ENCODE data around the gene PGLYRP2.
A peak's percentile ranks its signal among the peaks of the same experiment; 100 is the strongest.

PGLYRP2 gene

DNA sequence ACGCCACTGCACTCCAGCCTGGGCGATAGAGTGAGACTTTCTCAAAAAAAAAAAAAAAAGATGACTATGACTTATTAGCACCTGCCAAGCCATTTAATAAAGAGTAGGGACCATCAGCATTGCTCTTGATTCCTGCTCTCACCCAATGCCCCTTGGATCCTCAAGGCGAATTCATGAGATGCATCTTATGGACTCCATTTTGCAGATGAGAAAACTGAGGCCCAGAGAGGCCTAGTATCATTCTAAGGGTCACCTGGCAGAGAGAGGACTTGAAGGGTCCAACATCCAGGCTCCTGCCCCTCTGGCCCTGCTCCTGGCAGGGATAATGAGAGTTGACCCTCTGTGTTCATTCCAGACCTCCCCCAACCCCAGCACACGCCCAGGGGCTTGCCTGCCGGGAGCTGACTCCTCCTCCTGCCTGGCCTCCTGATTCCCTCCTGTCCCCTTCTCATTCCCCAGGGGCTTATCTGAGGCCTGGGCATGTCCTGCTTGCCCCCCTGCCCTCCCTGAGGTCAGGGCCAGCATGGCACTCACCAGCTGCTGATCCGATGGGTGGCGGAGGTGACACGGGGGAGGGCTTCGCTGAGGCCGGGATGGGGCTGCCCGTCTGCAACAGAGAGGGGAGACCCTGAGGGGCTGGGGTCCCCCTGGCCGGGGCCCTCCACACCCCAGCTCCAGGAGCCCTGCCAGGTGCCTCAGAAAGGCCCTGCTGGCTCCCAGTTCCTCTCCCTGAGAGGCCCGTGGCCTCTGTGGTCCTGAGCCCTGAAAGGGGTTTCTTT lies 37.0 kb downstream of the PGLYRP2 start:
- peaks cover 1% of the 10 kb centered on the region for H3K79me1 ChIP-seq (ENCODE audit: low read depth, low read length)
- H3K23ac ChIP-seq (ENCODE audit: low read depth, low read length, poor library complexity), result peak overlapping the region; percentile 10
- H4K8ac ChIP-seq (ENCODE audit: low read depth, low read length), result no peak overlapping the region
- no peak overlapping the region for H2BK12ac ChIP-seq (ENCODE audit: low read length)
- H2BK15ac ChIP-seq (ENCODE audit: low read length), result no peak overlapping the region
- no peak overlapping the region for H3K27ac ChIP-seq (replicated peaks; ENCODE audit: low read length)
- no peak overlapping the region for H3K4me2 ChIP-seq (ENCODE audit: insufficient read depth, low read length, poor library complexity, severe bottlenecking)
- no peaks in the 10 kb centered on the region for H3K27me3 ChIP-seq (ENCODE audit: control insufficient read depth in 3 of 3, insufficient read depth in 3 of 3, low read depth in 1 of 3, low read length in 3 of 3)
- peak overlapping the region in 1 of 2 donors; percentile 63 for H3K4me3 ChIP-seq (ENCODE audit: low read length in 2 of 2)
- no peak overlapping the region for H3K14ac ChIP-seq (ENCODE audit: low read length)
- WGBS, 2 donors (ENCODE audit: extremely low coverage in 2 of 2, insufficient read length in 2 of 2, insufficient replicate concordance in 1 of 2), result no CpG with 5 or more reads among the region's 13 CpGs
- no peak for DNase-seq (ENCODE audit: low spot score)
- H3K18ac ChIP-seq (ENCODE audit: low read length), result peak overlapping the region; percentile 5
- H3K36me3 ChIP-seq (replicated peaks in 1 of 2; ENCODE audit: control insufficient read depth in 2 of 2, insufficient read depth in 2 of 2, low read length in 2 of 2), result peaks cover 2 to 4% of the 10 kb centered on the region in 2 donors
- no peak overlapping the region for H2BK120ac ChIP-seq (ENCODE audit: low read depth, low read length)
- peaks cover 0 to 3% of the 10 kb centered on the region in 2 donors for H3K4me1 ChIP-seq (ENCODE audit: control insufficient read depth in 2 of 2, insufficient read depth in 1 of 2, low read depth in 1 of 2, low read length in 2 of 2)
- H2AFZ ChIP-seq (ENCODE audit: low read length), result no peak overlapping the region
- no peak overlapping the region for H2BK5ac ChIP-seq (ENCODE audit: low read length)
- peak overlapping the region; percentile 58 for H2AK5ac ChIP-seq (ENCODE audit: low read depth, low read length)
- H4K91ac ChIP-seq (ENCODE audit: low read depth, low read length, poor library complexity), result no peak overlapping the region
- H3K9me3 ChIP-seq (replicated peaks in 1 of 2; ENCODE audit: control insufficient read depth in 2 of 2, insufficient read depth in 1 of 2, low read depth in 1 of 2, low read length in 2 of 2), result no peaks in the 10 kb centered on the region
- H3K9ac ChIP-seq (ENCODE audit: low read depth, low read length, poor library complexity), result no peak overlapping the region
- no peak overlapping the region for H3K4ac ChIP-seq (ENCODE audit: low read length)

- H2AK5ac ChIP-seq (ENCODE audit: low read depth, low read length), result no peak overlapping the region
- WGBS, 2 donors (ENCODE audit: extremely low coverage in 2 of 2, insufficient read length in 2 of 2, insufficient replicate concordance in 1 of 2), result no CpG with 5 or more reads among the region's 3 CpGs
- H3K4me1 ChIP-seq (ENCODE audit: control insufficient read depth in 2 of 2, insufficient read depth in 1 of 2, low read depth in 1 of 2, low read length in 2 of 2), result peaks cover 0 to 3% of the 10 kb centered on the region in 2 donors
- no peak overlapping the region for H3K27ac ChIP-seq (replicated peaks; ENCODE audit: low read length)
- H3K4me3 ChIP-seq (ENCODE audit: low read length in 2 of 2), result no peak overlapping the region
- H3K14ac ChIP-seq (ENCODE audit: low read length), result no peak overlapping the region
- H4K91ac ChIP-seq (ENCODE audit: low read depth, low read length, poor library complexity), result no peak overlapping the region
- no peak overlapping the region for H2BK120ac ChIP-seq (ENCODE audit: low read depth, low read length)
- H2BK5ac ChIP-seq (ENCODE audit: low read length), result no peak overlapping the region
- H3K27me3 ChIP-seq (ENCODE audit: control insufficient read depth in 3 of 3, insufficient read depth in 3 of 3, low read depth in 1 of 3, low read length in 3 of 3), result no peaks in the 10 kb centered on the region
- H3K9ac ChIP-seq (ENCODE audit: low read depth, low read length, poor library complexity), result no peak overlapping the region
- H2AFZ ChIP-seq (ENCODE audit: low read length), result no peak overlapping the region
- no peak overlapping the region for H3K4ac ChIP-seq (ENCODE audit: low read length)
- no peak overlapping the region for H3K23ac ChIP-seq (ENCODE audit: low read depth, low read length, poor library complexity)
- no peak overlapping the region for H3K4me2 ChIP-seq (ENCODE audit: insufficient read depth, low read length, poor library complexity, severe bottlenecking)
- DNase-seq (ENCODE audit: low spot score), result no peak
- H2BK15ac ChIP-seq (ENCODE audit: low read length), result no peak overlapping the region
- H3K9me3 ChIP-seq (replicated peaks in 1 of 2; ENCODE audit: control insufficient read depth in 2 of 2, insufficient read depth in 1 of 2, low read depth in 1 of 2, low read length in 2 of 2), result no peaks in the 10 kb centered on the region
- no peak overlapping the region for H3K18ac ChIP-seq (ENCODE audit: low read length)
- H3K36me3 ChIP-seq (replicated peaks in 1 of 2; ENCODE audit: control insufficient read depth in 2 of 2, insufficient read depth in 2 of 2, low read length in 2 of 2), result peaks cover 0 to 2% of the 10 kb centered on the region in 2 donors
- no peak overlapping the region for H4K8ac ChIP-seq (ENCODE audit: low read depth, low read length)
- peaks cover 1% of the 10 kb centered on the region for H3K79me1 ChIP-seq (ENCODE audit: low read depth, low read length)
- no peak overlapping the region for H2BK12ac ChIP-seq (ENCODE audit: low read length)
Observed at GRCh38 chr19:15441317-15441716, 38.0 kb downstream of the PGLYRP2 start.

- Histone ChIP-seq H3K4me1 (ENCODE audit: control insufficient read depth in 2 of 2, insufficient read depth in 1 of 2, low read depth in 1 of 2, low read length in 2 of 2) (peaks cover 0 to 3% of the 10 kb centered on the region in 2 donors), H2BK12ac (ENCODE audit: low read length) (no peak overlapping the region), H3K23ac (ENCODE audit: low read depth, low read length, poor library complexity) (no peak overlapping the region), H4K91ac (ENCODE audit: low read depth, low read length, poor library complexity) (no peak overlapping the region), H3K27me3 (ENCODE audit: control insufficient read depth in 3 of 3, insufficient read depth in 3 of 3, low read depth in 1 of 3, low read length in 3 of 3) (no peaks in the 10 kb centered on the region), H2AK5ac (ENCODE audit: low read depth, low read length) (no peak overlapping the region), H3K4ac (ENCODE audit: low read length) (no peak overlapping the region), H3K36me3 (replicated peaks in 1 of 2; ENCODE audit: control insufficient read depth in 2 of 2, insufficient read depth in 2 of 2, low read length in 2 of 2) (peaks cover 0 to 2% of the 10 kb centered on the region in 2 donors), H2AFZ (ENCODE audit: low read length) (no peak overlapping the region), H3K4me2 (ENCODE audit: insufficient read depth, low read length, poor library complexity, severe bottlenecking) (no peak overlapping the region), H3K9ac (ENCODE audit: low read depth, low read length, poor library complexity) (peak overlapping the region; percentile 38), H2BK120ac (ENCODE audit: low read depth, low read length) (no peak overlapping the region), H3K18ac (ENCODE audit: low read length) (peak overlapping the region; percentile 4), H3K9me3 (replicated peaks in 1 of 2; ENCODE audit: control insufficient read depth in 2 of 2, insufficient read depth in 1 of 2, low read depth in 1 of 2, low read length in 2 of 2) (no peaks in the 10 kb centered on the region), H4K8ac (ENCODE audit: low read depth, low read length) (no peak overlapping the region), H3K27ac (replicated peaks; ENCODE audit: low read length) (no peak overlapping the region), H3K79me1 (ENCODE audit: low read depth, low read length) (peaks cover 1% of the 10 kb centered on the region), H3K14ac (ENCODE audit: low read length) (no peak overlapping the region), H2BK15ac (ENCODE audit: low read length) (peak overlapping the region; percentile 17), H3K4me3 (ENCODE audit: low read length in 2 of 2) (no peak overlapping the region), H2BK5ac (ENCODE audit: low read length) (no peak overlapping the region)
- WGBS, 2 donors (ENCODE audit: extremely low coverage in 2 of 2, insufficient read length in 2 of 2, insufficient replicate concordance in 1 of 2), result no CpG with 5 or more reads among the region's 38 CpGs
- no peak for DNase-seq (ENCODE audit: low spot score)
Observed at GRCh38 chr19:15439821-15440641, 39.3 kb downstream of the PGLYRP2 start.
